Caco-2 (cell line): ENCODE results near the gene WDR75. TPM values are rescaled to one million over a fixed set of nuclear protein-coding genes. Genes with fewer than 3 reads are reported as not detected.

Source experiments
- BruUV-seq: library from RNA; stranded (reverse); fragments of 400-500 nt; replicated peaks from 2 replicates; lab custom pipeline; 2021; lab: Mats Ljungman, UMichigan
- CTCF ChIA-PET: fragments of 300-600 bp; sonication (Branson Sonifier 250); formaldehyde crosslinking; loops from one replicate; lab custom pipeline; 2022; ENCODE audit warnings: antibody characterized with exemption; lab: Charles Lee
- POLR2A ChIA-PET: fragments of 300-600 bp; sonication (Branson Sonifier 250); formaldehyde crosslinking; loops from one replicate; lab custom pipeline; 2022; ENCODE audit warnings: antibody characterized with exemption; lab: Charles Lee
- DNase-seq, 2 experiments: peaks; one replicate each; pipeline versions ENCODE4 v3.0.0 to v3.0.0-alpha.2; 2020 to 2022
- H3K27me3 ChIP-seq: replicated peaks from 2 replicates; pipeline ENCODE4 v1.6.0; 2011; ENCODE audit warnings: low read length; ENCODE audit not compliant: control insufficient read depth, insufficient read depth
- H3K36me3 ChIP-seq: 2 replicates; pipeline ENCODE4 v1.5.1; 2011; ENCODE audit warnings: low read length; ENCODE audit not compliant: control insufficient read depth, insufficient read depth
- H3K4me1 ChIP-seq: fragments of 250-450 bp; sonication (Bioruptor Pico); 2 replicates; pipeline ENCODE4 v1.5.1; 2020; ENCODE audit warnings: mild to moderate bottlenecking
- H3K4me3 ChIP-seq: 2 replicates; pipeline ENCODE4 v1.5.1; 2011; ENCODE audit warnings: low read depth, mild to moderate bottlenecking, control low read depth, low read length
- H3K9me3 ChIP-seq: fragments of 250-450 bp; sonication (Bioruptor Pico); 2 replicates; pipeline ENCODE4 v1.5.1; 2020; ENCODE audit warnings: mild to moderate bottlenecking, moderate library complexity
- H3K27ac Mint-ChIP-seq: one replicate; pipeline ENCODE4 v1.8.0; 2022; ENCODE audit warnings: mixed read lengths; ENCODE audit not compliant: unreplicated experiment
- H3K27me3 Mint-ChIP-seq: one replicate; pipeline ENCODE4 v1.8.0; 2022; ENCODE audit warnings: mixed read lengths; ENCODE audit not compliant: insufficient read depth, unreplicated experiment
- H3K36me3 Mint-ChIP-seq: one replicate; pipeline ENCODE4 v1.8.0; 2022; ENCODE audit warnings: mild to moderate bottlenecking, mixed read lengths; ENCODE audit not compliant: insufficient read depth, unreplicated experiment
- H3K4me1 Mint-ChIP-seq: one replicate; pipeline ENCODE4 v1.8.0; 2022; ENCODE audit warnings: low read depth, mixed read lengths; ENCODE audit not compliant: unreplicated experiment
- H3K4me3 Mint-ChIP-seq: one replicate; pipeline ENCODE4 v1.8.0; 2022; ENCODE audit warnings: mild to moderate bottlenecking, moderate library complexity, mixed read lengths; ENCODE audit not compliant: unreplicated experiment
- H3K9me3 Mint-ChIP-seq: one replicate; pipeline ENCODE4 v1.8.0; 2022; ENCODE audit warnings: mixed read lengths; ENCODE audit not compliant: unreplicated experiment
- CTCF ChIP-seq, 2 experiments: fragments of 200-600 bp in 1 of 2; IDR thresholded peaks; 1 replicate in 1 of 2; 2 replicates in 1 of 2; pipeline versions ENCODE4 v1.5.1 to v1.8.0; 2011 to 2022; ENCODE audit warnings: antibody characterized with exemption in 1 of 2, control low read depth in 1 of 2, inconsistent platforms in 1 of 2, low read depth in 1 of 2, low read length in 1 of 2, mild to moderate bottlenecking in 1 of 2, moderate library complexity in 1 of 2; ENCODE audit not compliant: insufficient read depth in 1 of 2, severe bottlenecking in 1 of 2, unreplicated experiment in 1 of 2
- intact Hi-C: fragments of 100-400 bp; cut with micrococcal nuclease; formaldehyde crosslinking; loops from one replicate; pipeline ENCODE4 v1.10.0; 2022; ENCODE audit not compliant: unreplicated experiment
- total RNA-seq: library from RNA; stranded (reverse); gene quantifications from 2 replicates; pipeline ENCODE4 v1.2.3, GENCODE V29; 2022

WDR75 gene
- total RNA-seq, 1 experiment from 2014 or later: 50.2 TPM

GRCh38 chr2:189511960-189512319 lies 70.7 kb downstream of the WDR75 start:
- H3K4me1 Mint-ChIP-seq: no peaks in the 10 kb centered on the region
- H3K27ac Mint-ChIP-seq: no peak overlapping the region
- no peak overlapping the region for H3K4me3 Mint-ChIP-seq
- H3K27me3 Mint-ChIP-seq: no peaks in the 10 kb centered on the region
- POLR2A ChIA-PET: no interaction called here
- Histone ChIP-seq H3K9me3 (peaks cover 8% of the 10 kb centered on the region; the same call in 1 of the 2 replicates), H3K4me3 (no peak overlapping the region), H3K4me1 (peaks cover 12% of the 10 kb centered on the region), H3K27me3 (no peaks in the 10 kb centered on the region), H3K36me3 (no peaks in the 10 kb centered on the region)
- BruUV-seq: no TSS peak
- intact Hi-C loops: no loop called here
- H3K9me3 Mint-ChIP-seq: peaks cover 18% of the 10 kb centered on the region
- H3K36me3 Mint-ChIP-seq: no peaks in the 10 kb centered on the region
- CTCF ChIA-PET: no interaction called here
- TF ChIP-seq CTCF (IDR thresholded peaks at IDR 0.05; ENCODE audit: insufficient read depth in 1 of 2, low read depth in 1 of 2, low read length in 1 of 2, severe bottlenecking in 1 of 2, unreplicated experiment in 1 of 2): no peak
- DNase-seq: no peak

GRCh38 chr2:189512879-189513278 lies 71.6 kb downstream of the WDR75 start:
- H3K27ac Mint-ChIP-seq: no peak overlapping the region
- CTCF ChIA-PET: interaction anchor here (0.6 kb wide), 1 partner anchor 118 kb away, joined by 3 read pairs; no protein-coding TSS in a partner anchor
- POLR2A ChIA-PET: no interaction called here

GRCh38 chr2:189514104-189514503 lies 72.8 kb downstream of the WDR75 start:
- Histone ChIP-seq H3K27me3 (no peaks in the 10 kb centered on the region), H3K36me3 (no peaks in the 10 kb centered on the region), H3K9me3 (peaks cover 5% of the 10 kb centered on the region; the same call in 1 of the 2 replicates), H3K4me3 (no peak overlapping the region), H3K4me1 (peaks cover 10% of the 10 kb centered on the region; the same call in 1 of the 2 replicates)
- no TSS peak for BruUV-seq
- Mint-ChIP-seq H3K27me3 (no peaks in the 10 kb centered on the region), H3K27ac (no peak overlapping the region), H3K36me3 (no peaks in the 10 kb centered on the region), H3K9me3 (peaks cover 16% of the 10 kb centered on the region), H3K4me1 (peaks cover 5% of the 10 kb centered on the region), H3K4me3 (no peak overlapping the region)
- ChIA-PET POLR2A (no interaction called here), CTCF (no interaction called here)
- intact Hi-C loops: no loop called here
- no peak for TF ChIP-seq CTCF (IDR thresholded peaks at IDR 0.05; ENCODE audit: insufficient read depth in 1 of 2, low read depth in 1 of 2, low read length in 1 of 2, severe bottlenecking in 1 of 2, unreplicated experiment in 1 of 2)
- no peak for DNase-seq

More at GRCh38 chr2:189512879-189513278, 71.6 kb downstream of the WDR75 start:
- no peak for TF ChIP-seq CTCF (IDR thresholded peaks at IDR 0.05; ENCODE audit: insufficient read depth in 1 of 2, low read depth in 1 of 2, low read length in 1 of 2, severe bottlenecking in 1 of 2, unreplicated experiment in 1 of 2)
- Mint-ChIP-seq H3K36me3 (no peaks in the 10 kb centered on the region), H3K27me3 (no peaks in the 10 kb centered on the region), H3K4me1 (peaks cover 1% of the 10 kb centered on the region), H3K9me3 (peaks cover 24% of the 10 kb centered on the region), H3K4me3 (no peak overlapping the region)
- no peak for DNase-seq
- intact Hi-C loops: no loop called here
- Histone ChIP-seq H3K36me3 (no peaks in the 10 kb centered on the region), H3K4me1 (peaks cover 10% of the 10 kb centered on the region; the same call in 1 of the 2 replicates), H3K9me3 (peaks cover 8% of the 10 kb centered on the region; the same call in 1 of the 2 replicates), H3K27me3 (no peaks in the 10 kb centered on the region), H3K4me3 (no peak overlapping the region)
- BruUV-seq: no TSS peak
